ENCODE results near the gene HILPDA. TPM values are rescaled to one million over a fixed set of nuclear protein-coding genes. Genes with fewer than 3 reads are reported as not detected.

The HILPDA gene
- polyA plus RNA-seq, 1 donor from 2014 or later = 16.6 TPM

DNA sequence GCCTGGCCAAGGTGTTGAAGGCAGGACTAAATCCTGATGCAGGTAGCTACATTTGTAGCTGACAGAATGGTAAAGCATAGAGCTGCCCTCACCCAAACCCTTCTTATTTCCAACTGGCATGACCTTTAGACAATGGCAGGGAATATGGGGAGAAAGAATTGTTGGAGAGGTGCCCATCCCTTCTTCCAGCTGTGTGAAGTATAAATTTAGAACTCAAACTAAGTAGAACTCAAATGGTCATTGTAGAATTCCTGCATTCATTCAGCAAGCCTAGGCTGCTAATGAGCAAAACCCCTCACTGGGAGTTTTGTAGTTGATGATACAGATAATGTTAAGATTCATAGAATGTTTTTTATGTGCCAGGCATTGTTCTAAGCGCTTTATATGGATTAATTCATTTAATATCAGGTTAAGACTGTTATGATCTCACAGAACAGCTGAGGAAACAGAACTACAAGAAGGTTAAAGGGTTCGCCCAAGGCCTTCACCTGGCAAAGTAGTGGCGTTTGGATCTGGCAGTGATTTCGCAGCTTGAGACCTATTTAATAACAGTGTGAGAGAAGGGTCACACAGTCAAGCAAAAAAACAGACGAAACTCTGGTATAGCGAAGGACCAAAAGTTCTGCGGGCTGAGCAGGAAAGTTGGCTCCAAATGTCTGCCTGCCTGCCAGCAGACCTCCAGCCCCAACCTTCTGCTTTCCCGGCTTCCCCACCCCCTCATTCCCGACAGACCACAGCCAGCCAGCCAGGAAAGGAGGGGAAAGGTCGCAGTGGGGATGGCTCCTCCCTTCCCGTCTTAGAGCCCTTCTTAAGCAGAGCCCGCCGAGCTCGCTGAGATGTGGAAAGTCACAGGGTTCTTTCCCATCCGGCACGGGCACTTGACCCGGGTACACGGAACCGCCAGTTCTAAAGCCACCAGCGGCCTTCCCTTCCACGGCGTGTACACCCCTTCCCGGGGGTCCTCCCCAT, 1.6 kb upstream of the HILPDA start:
- H3K4me3 ChIP-seq (ENCODE audit: low read length) = no peak overlapping the region
- no peaks in the 10 kb centered on the region for H3K9me2 ChIP-seq (ENCODE audit: insufficient read depth, low read length)
- H3K79me2 ChIP-seq (replicated peaks; ENCODE audit: insufficient read depth, low read length) = peaks cover 18% of the 10 kb centered on the region
- H3F3A ChIP-seq (ENCODE audit: insufficient read depth, low read length, poor library complexity, severe bottlenecking) = no peaks in the 10 kb centered on the region
- H3K36me3 ChIP-seq (ENCODE audit: insufficient read depth, low read length) = no peaks in the 10 kb centered on the region
- no peaks in the 10 kb centered on the region for H3K27me3 ChIP-seq (ENCODE audit: insufficient read depth, low read depth, low read length)
- no peaks in the 10 kb centered on the region for H3K9me3 ChIP-seq (ENCODE audit: low read length)
- no peak overlapping the region for H2AFZ ChIP-seq (ENCODE audit: low read depth, low read length)
- no peak overlapping the region for H3K4me2 ChIP-seq (ENCODE audit: low read length)
- H3K27ac ChIP-seq (ENCODE audit: low read length) = no peak overlapping the region
- no peaks in the 10 kb centered on the region for H4K20me1 ChIP-seq (ENCODE audit: insufficient read depth)
- no peak overlapping the region for H3K9ac ChIP-seq (ENCODE audit: low read length)
- TF ChIP-seq POLR2AphosphoS5 (IDR thresholded peaks at IDR 0.05) = no peak
- no peak for TF ChIP-seq RAD21 (conservative IDR thresholded peaks at IDR 0.05)
- TF ChIP-seq EZH2 (IDR thresholded peaks at IDR 0.05; ENCODE audit: borderline replicate concordance, insufficient read depth, low read length, poor library complexity, severe bottlenecking) = no peak
- no peak for TF ChIP-seq MXI1 (conservative IDR thresholded peaks at IDR 0.05; ENCODE audit: poor library complexity, severe bottlenecking)
- no peak for TF ChIP-seq EP300 (conservative IDR thresholded peaks at IDR 0.05; ENCODE audit: poor library complexity, severe bottlenecking)
- TF ChIP-seq TAF1 (IDR thresholded peaks at IDR 0.05; ENCODE audit: low read depth) = no peak
- no peak for TF ChIP-seq SMC3 (conservative IDR thresholded peaks at IDR 0.05; ENCODE audit: poor library complexity)
- TF ChIP-seq REST (IDR thresholded peaks at IDR 0.05; ENCODE audit: borderline replicate concordance) = no peak

- Histone ChIP-seq H3K79me2 (replicated peaks; ENCODE audit: insufficient read depth, low read length) (peaks cover 18% of the 10 kb centered on the region), H3K27me3 (ENCODE audit: insufficient read depth, low read depth, low read length) (no peaks in the 10 kb centered on the region), H3K9me3 (ENCODE audit: low read length) (no peaks in the 10 kb centered on the region), H4K20me1 (ENCODE audit: insufficient read depth) (no peaks in the 10 kb centered on the region), H3K9ac (ENCODE audit: low read length) (peak overlapping the region; percentile 75), H3K27ac (ENCODE audit: low read length) (peak overlapping the region; percentile 59), H2AFZ (ENCODE audit: low read depth, low read length) (peak overlapping the region; percentile 80), H3K36me3 (ENCODE audit: insufficient read depth, low read length) (no peaks in the 10 kb centered on the region), H3K9me2 (ENCODE audit: insufficient read depth, low read length) (no peaks in the 10 kb centered on the region), H3K4me2 (ENCODE audit: low read length) (peak overlapping the region; percentile 3), H3F3A (ENCODE audit: insufficient read depth, low read length, poor library complexity, severe bottlenecking) (no peaks in the 10 kb centered on the region), H3K4me3 (ENCODE audit: low read length) (peak overlapping the region; percentile 99)
- TF ChIP-seq TAF1 (IDR thresholded peaks at IDR 0.05; ENCODE audit: low read depth) (no peak), MXI1 (conservative IDR thresholded peaks at IDR 0.05; ENCODE audit: poor library complexity, severe bottlenecking) (no peak), EZH2 (IDR thresholded peaks at IDR 0.05; ENCODE audit: borderline replicate concordance, insufficient read depth, low read length, poor library complexity, severe bottlenecking) (no peak), RAD21 (conservative IDR thresholded peaks at IDR 0.05) (no peak), SMC3 (conservative IDR thresholded peaks at IDR 0.05; ENCODE audit: poor library complexity) (no peak), POLR2AphosphoS5 (IDR thresholded peaks at IDR 0.05) (no peak), EP300 (conservative IDR thresholded peaks at IDR 0.05; ENCODE audit: poor library complexity, severe bottlenecking) (no peak), REST (IDR thresholded peaks at IDR 0.05; ENCODE audit: borderline replicate concordance) (no peak)
- TF ChIP-seq, protein P1, sequence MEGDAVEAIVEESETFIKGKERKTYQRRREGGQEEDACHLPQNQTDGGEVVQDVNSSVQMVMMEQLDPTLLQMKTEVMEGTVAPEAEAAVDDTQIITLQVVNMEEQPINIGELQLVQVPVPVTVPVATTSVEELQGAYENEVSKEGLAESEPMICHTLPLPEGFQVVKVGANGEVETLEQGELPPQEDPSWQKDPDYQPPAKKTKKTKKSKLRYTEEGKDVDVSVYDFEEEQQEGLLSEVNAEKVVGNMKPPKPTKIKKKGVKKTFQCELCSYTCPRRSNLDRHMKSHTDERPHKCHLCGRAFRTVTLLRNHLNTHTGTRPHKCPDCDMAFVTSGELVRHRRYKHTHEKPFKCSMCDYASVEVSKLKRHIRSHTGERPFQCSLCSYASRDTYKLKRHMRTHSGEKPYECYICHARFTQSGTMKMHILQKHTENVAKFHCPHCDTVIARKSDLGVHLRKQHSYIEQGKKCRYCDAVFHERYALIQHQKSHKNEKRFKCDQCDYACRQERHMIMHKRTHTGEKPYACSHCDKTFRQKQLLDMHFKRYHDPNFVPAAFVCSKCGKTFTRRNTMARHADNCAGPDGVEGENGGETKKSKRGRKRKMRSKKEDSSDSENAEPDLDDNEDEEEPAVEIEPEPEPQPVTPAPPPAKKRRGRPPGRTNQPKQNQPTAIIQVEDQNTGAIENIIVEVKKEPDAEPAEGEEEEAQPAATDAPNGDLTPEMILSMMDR (IDR thresholded peaks at IDR 0.05; ENCODE audit: poor library complexity, severe bottlenecking) = no peak
Observed at GRCh38 chr7:128454808-128455542, 703 bp upstream of the HILPDA start.
